ENCODE data around the gene DAB1. TPM values are rescaled to one million over a fixed set of nuclear protein-coding genes. Genes with fewer than 3 reads are reported as not detected.

Gene DAB1
- polyA plus RNA-seq, 4 donors: 3.0 to 77.0 (median 24.3) TPM

DNA sequence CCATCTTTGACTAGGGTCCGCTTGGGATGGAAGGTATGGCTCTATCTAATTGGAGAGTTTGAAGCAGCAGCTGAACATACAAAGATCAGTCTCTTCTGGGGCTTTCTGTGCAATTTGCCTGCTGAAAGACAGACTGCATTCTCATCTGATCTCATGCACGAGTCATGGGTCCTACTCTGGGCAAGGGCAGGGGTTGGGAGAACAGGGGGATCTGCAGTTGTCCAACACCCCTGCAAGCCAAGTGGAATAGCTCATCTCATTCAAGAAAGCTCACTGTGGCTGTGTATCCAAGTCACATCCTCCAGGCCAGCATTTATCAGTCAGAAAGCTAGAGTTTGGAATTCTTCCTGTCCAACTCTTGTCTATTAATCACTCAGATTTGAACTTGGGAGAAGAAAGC, 280.9 kb downstream of the DAB1 start:
- DNase-seq (no peak), FAIRE-seq (no peak)
- H3K9me3 ChIP-seq (ENCODE audit: control insufficient read depth in 2 of 2, insufficient read depth in 1 of 2, low read depth in 1 of 2, low read length in 1 of 2): no peaks in the 10 kb centered on the region
- 73 to 84% (median 82%) methylated on average over 2 of the region's 2 CpGs for WGBS, 3 donors
- H3K36me3 ChIP-seq (ENCODE audit: control insufficient read depth in 3 of 3, insufficient read depth in 2 of 3, low read depth in 1 of 3, low read length in 3 of 3): no peaks in the 10 kb centered on the region
- H3K27me3 ChIP-seq (ENCODE audit: control insufficient read depth in 3 of 3, insufficient read depth in 3 of 3, low read length in 3 of 3): peaks cover 0 to 2% (median 0%) of the 10 kb centered on the region in 3 donors
- no peak overlapping the region for H3K27ac ChIP-seq (ENCODE audit: low read depth in 1 of 3, low read length in 2 of 3)
- H3K4me3 ChIP-seq (ENCODE audit: low read depth in 1 of 3, low read length in 3 of 3): no peak overlapping the region
- no peaks in the 10 kb centered on the region for H3K4me1 ChIP-seq (ENCODE audit: control insufficient read depth in 3 of 3, insufficient read depth in 2 of 3, low read depth in 1 of 3, low read length in 2 of 3)

- Histone ChIP-seq H3K4me1 (ENCODE audit: control insufficient read depth in 3 of 3, insufficient read depth in 2 of 3, low read depth in 1 of 3, low read length in 2 of 3) (no peaks in the 10 kb centered on the region), H3K4me3 (ENCODE audit: low read depth in 1 of 3, low read length in 3 of 3) (no peak overlapping the region), H3K9me3 (ENCODE audit: control insufficient read depth in 2 of 2, insufficient read depth in 1 of 2, low read depth in 1 of 2, low read length in 1 of 2) (no peaks in the 10 kb centered on the region), H3K36me3 (ENCODE audit: control insufficient read depth in 3 of 3, insufficient read depth in 2 of 3, low read depth in 1 of 3, low read length in 3 of 3) (no peaks in the 10 kb centered on the region), H3K27ac (ENCODE audit: low read depth in 1 of 3, low read length in 2 of 3) (no peak overlapping the region), H3K27me3 (ENCODE audit: control insufficient read depth in 3 of 3, insufficient read depth in 3 of 3, low read length in 3 of 3) (peaks cover 0 to 2% (median 0%) of the 10 kb centered on the region in 3 donors)
- DNase-seq: no peak
- no peak for FAIRE-seq
- WGBS, 3 donors: 81 to 90% (median 81%) methylated on average over 2 of the region's 2 CpGs
These were observed 281.7 kb downstream of the DAB1 start for GRCh38 chr1:57142169-57142568.

GRCh38 chr1:57138432-57139078, 285.3 kb downstream of the DAB1 start:
- Histone ChIP-seq H3K4me1 (ENCODE audit: control insufficient read depth in 3 of 3, insufficient read depth in 2 of 3, low read depth in 1 of 3, low read length in 2 of 3) (no peaks in the 10 kb centered on the region), H3K27me3 (ENCODE audit: control insufficient read depth in 3 of 3, insufficient read depth in 3 of 3, low read length in 3 of 3) (peaks cover 0 to 2% (median 0%) of the 10 kb centered on the region in 3 donors), H3K27ac (ENCODE audit: low read depth in 1 of 3, low read length in 2 of 3) (no peak overlapping the region), H3K36me3 (ENCODE audit: control insufficient read depth in 3 of 3, insufficient read depth in 2 of 3, low read depth in 1 of 3, low read length in 3 of 3) (peaks cover 0 to 2% (median 0%) of the 10 kb centered on the region in 3 donors), H3K4me3 (ENCODE audit: low read depth in 1 of 3, low read length in 3 of 3) (no peak overlapping the region), H3K9me3 (ENCODE audit: control insufficient read depth in 2 of 2, insufficient read depth in 1 of 2, low read depth in 1 of 2, low read length in 1 of 2) (no peaks in the 10 kb centered on the region)
- FAIRE-seq: no peak
- DNase-seq: no peak
- WGBS, 3 donors: 90 to 96% (median 92%) methylated on average over 2 of the region's 2 CpGs

DNA sequence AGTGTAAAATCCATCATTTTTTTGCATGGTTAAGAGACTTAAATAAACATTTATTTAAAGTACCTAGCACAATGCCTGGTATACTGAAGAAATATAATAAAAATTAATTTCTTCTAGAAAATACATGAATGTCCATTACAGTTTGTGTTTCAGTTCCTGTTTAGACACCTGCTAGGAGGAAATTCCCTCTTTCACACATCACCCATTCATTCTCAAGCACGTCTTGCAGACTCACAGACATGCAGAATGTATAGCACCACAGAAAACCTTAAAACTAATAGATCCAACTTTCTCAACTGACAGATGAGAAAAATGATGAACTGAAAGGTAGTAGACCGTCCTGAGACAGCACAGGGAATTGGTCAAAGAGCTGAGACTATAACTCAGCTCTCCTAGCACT, 285.9 kb downstream of the DAB1 start:
- Histone ChIP-seq H3K27me3 (ENCODE audit: control insufficient read depth in 3 of 3, insufficient read depth in 3 of 3, low read length in 3 of 3) (peaks cover 0 to 2% (median 0%) of the 10 kb centered on the region in 3 donors), H3K27ac (ENCODE audit: low read depth in 1 of 3, low read length in 2 of 3) (no peak overlapping the region), H3K9me3 (ENCODE audit: control insufficient read depth in 2 of 2, insufficient read depth in 1 of 2, low read depth in 1 of 2, low read length in 1 of 2) (no peaks in the 10 kb centered on the region), H3K36me3 (ENCODE audit: control insufficient read depth in 3 of 3, insufficient read depth in 2 of 3, low read depth in 1 of 3, low read length in 3 of 3) (peaks cover 0 to 2% (median 0%) of the 10 kb centered on the region in 3 donors), H3K4me1 (ENCODE audit: control insufficient read depth in 3 of 3, insufficient read depth in 2 of 3, low read depth in 1 of 3, low read length in 2 of 3) (no peaks in the 10 kb centered on the region), H3K4me3 (ENCODE audit: low read depth in 1 of 3, low read length in 3 of 3) (no peak overlapping the region)
- FAIRE-seq (no peak), DNase-seq (no peak)
- WGBS, 3 donors: 68 to 72% (median 71%) methylated on average over 2 of the region's 2 CpGs

- Histone ChIP-seq H3K27me3 (ENCODE audit: control insufficient read depth in 3 of 3, insufficient read depth in 3 of 3, low read length in 3 of 3) (no peaks in the 10 kb centered on the region), H3K9me3 (ENCODE audit: control insufficient read depth in 2 of 2, insufficient read depth in 1 of 2, low read depth in 1 of 2, low read length in 1 of 2) (no peaks in the 10 kb centered on the region), H3K4me1 (ENCODE audit: control insufficient read depth in 3 of 3, insufficient read depth in 2 of 3, low read depth in 1 of 3, low read length in 2 of 3) (no peaks in the 10 kb centered on the region), H3K27ac (ENCODE audit: low read depth in 1 of 3, low read length in 2 of 3) (no peak overlapping the region), H3K36me3 (ENCODE audit: control insufficient read depth in 3 of 3, insufficient read depth in 2 of 3, low read depth in 1 of 3, low read length in 3 of 3) (peaks cover 0 to 2% (median 0%) of the 10 kb centered on the region in 3 donors), H3K4me3 (ENCODE audit: low read depth in 1 of 3, low read length in 3 of 3) (no peak overlapping the region)
- 89 to 95% (median 90%) methylated on average over 1 of the region's 1 CpG for WGBS, 3 donors
- FAIRE-seq (no peak), DNase-seq (no peak)
These were observed 289.1 kb downstream of the DAB1 start for GRCh38 chr1:57134803-57135202.

GRCh38 chr1:57133686-57134085, 290.2 kb downstream of the DAB1 start:
- H3K36me3 ChIP-seq (ENCODE audit: control insufficient read depth in 3 of 3, insufficient read depth in 2 of 3, low read depth in 1 of 3, low read length in 3 of 3): peaks cover 0 to 2% (median 0%) of the 10 kb centered on the region in 3 donors
- H3K9me3 ChIP-seq (ENCODE audit: control insufficient read depth in 2 of 2, insufficient read depth in 1 of 2, low read depth in 1 of 2, low read length in 1 of 2): no peaks in the 10 kb centered on the region
- H3K27me3 ChIP-seq (ENCODE audit: control insufficient read depth in 3 of 3, insufficient read depth in 3 of 3, low read length in 3 of 3): no peaks in the 10 kb centered on the region
- no peaks in the 10 kb centered on the region for H3K4me1 ChIP-seq (ENCODE audit: control insufficient read depth in 3 of 3, insufficient read depth in 2 of 3, low read depth in 1 of 3, low read length in 2 of 3)
- FAIRE-seq (no peak), DNase-seq (no peak)
- 67 to 77% (median 73%) methylated on average over 1 of the region's 1 CpG for WGBS, 3 donors
- no peak overlapping the region for H3K27ac ChIP-seq (ENCODE audit: low read depth in 1 of 3, low read length in 2 of 3)
- H3K4me3 ChIP-seq (ENCODE audit: low read depth in 1 of 3, low read length in 3 of 3): no peak overlapping the region

- peaks cover 0 to 2% (median 0%) of the 10 kb centered on the region in 3 donors for H3K36me3 ChIP-seq (ENCODE audit: control insufficient read depth in 3 of 3, insufficient read depth in 2 of 3, low read depth in 1 of 3, low read length in 3 of 3)
- H3K4me3 ChIP-seq (ENCODE audit: low read depth in 1 of 3, low read length in 3 of 3): no peak overlapping the region
- 79 to 82% (median 81%) methylated on average over 4 of the region's 4 CpGs for WGBS, 3 donors
- H3K4me1 ChIP-seq (ENCODE audit: control insufficient read depth in 3 of 3, insufficient read depth in 2 of 3, low read depth in 1 of 3, low read length in 2 of 3): no peaks in the 10 kb centered on the region
- no peak overlapping the region for H3K27ac ChIP-seq (ENCODE audit: low read depth in 1 of 3, low read length in 2 of 3)
- no peak for DNase-seq
- no peaks in the 10 kb centered on the region for H3K9me3 ChIP-seq (ENCODE audit: control insufficient read depth in 2 of 2, insufficient read depth in 1 of 2, low read depth in 1 of 2, low read length in 1 of 2)
- no peak for FAIRE-seq
- no peaks in the 10 kb centered on the region for H3K27me3 ChIP-seq (ENCODE audit: control insufficient read depth in 3 of 3, insufficient read depth in 3 of 3, low read length in 3 of 3)
These were observed 290.8 kb downstream of the DAB1 start for GRCh38 chr1:57132993-57133622.

- H3K4me3 ChIP-seq (ENCODE audit: low read depth in 1 of 3, low read length in 3 of 3): no peak overlapping the region
- no peak for FAIRE-seq
- no peaks in the 10 kb centered on the region for H3K9me3 ChIP-seq (ENCODE audit: control insufficient read depth in 2 of 2, insufficient read depth in 1 of 2, low read depth in 1 of 2, low read length in 1 of 2)
- DNase-seq: no peak
- no peak overlapping the region for H3K27ac ChIP-seq (ENCODE audit: low read depth in 1 of 3, low read length in 2 of 3)
- 78 to 88% (median 80%) methylated on average over 3 of the region's 3 CpGs for WGBS, 3 donors
- H3K27me3 ChIP-seq (ENCODE audit: control insufficient read depth in 3 of 3, insufficient read depth in 3 of 3, low read length in 3 of 3): no peaks in the 10 kb centered on the region
- H3K36me3 ChIP-seq (ENCODE audit: control insufficient read depth in 3 of 3, insufficient read depth in 2 of 3, low read depth in 1 of 3, low read length in 3 of 3): peaks cover 0 to 3% (median 2%) of the 10 kb centered on the region in 3 donors
- no peaks in the 10 kb centered on the region for H3K4me1 ChIP-seq (ENCODE audit: control insufficient read depth in 3 of 3, insufficient read depth in 2 of 3, low read depth in 1 of 3, low read length in 2 of 3)
These were observed 292.0 kb downstream of the DAB1 start for GRCh38 chr1:57131701-57132394.

Data from small intestine (tissue), 7 donors.